HepG2 (cell line): ENCODE measurements around the gene MAP2K7. TPM values are rescaled to one million over a fixed set of nuclear protein-coding genes. Genes with fewer than 3 reads are reported as not detected.

ENCODE experiments used
- ATAC-seq: fragments of 200-7000 bp; cut with Tn5 transposase; 3 replicates; pipeline ENCODE4 v1.9.1; 2020; ENCODE audit warnings: mild to moderate bottlenecking, moderate library complexity
- BruUV-seq: library from RNA; stranded (reverse); fragments of 400-500 nt; replicated peaks from 2 replicates; lab custom pipeline; 2021; lab: Mats Ljungman, UMichigan
- CTCF ChIA-PET: fragments of 300-600 bp; formaldehyde crosslinking; extraction: SDS; loops from one replicate; lab custom pipeline; 2021; ENCODE audit warnings: low total read pairs, inconsistent platforms, low intra/inter-chr PET ratio; lab: Yijun Ruan, JAX
- POLR2A ChIA-PET: fragments of 350-600 bp; sonication (Branson Sonifier 250); formaldehyde crosslinking; loops from one replicate; lab custom pipeline; 2020; ENCODE audit warnings: antibody characterized with exemption, inconsistent platforms; lab: Yijun Ruan, JAX
- DNase-seq: peaks from one replicate; pipeline ENCODE4 v3.0.0-alpha.2; 2015; ENCODE audit warnings: low spot score
- FAIRE-seq: peaks from 3 replicates; lab custom pipeline; 2011; peaks lifted over from hg19 to GRCh38; lab: Jason Lieb, UNC
- H2AFZ ChIP-seq: one replicate; pipeline ENCODE4 v1.6.1; 2011; ENCODE audit warnings: low read length, inconsistent platforms
- H3K27ac ChIP-seq: fragments of 300-600 bp; 3 replicates; pipeline ENCODE4 v1.8.0; 2011; ENCODE audit warnings: mixed run types, mild to moderate bottlenecking, mixed read lengths, low read length, inconsistent platforms; ENCODE audit not compliant: insufficient read depth; ENCODE audit errors: extremely low read length
- H3K27me3 ChIP-seq, 2 experiments: fragments of 200-600 bp in 1 of 2; 2 replicates in 1 of 2; 3 replicates in 1 of 2; pipeline versions ENCODE4 v1.6.0 to v1.8.0; 2011; ENCODE audit warnings: low read length in 2 of 2, mild to moderate bottlenecking in 2 of 2, moderate library complexity in 2 of 2, inconsistent platforms in 1 of 2; ENCODE audit not compliant: insufficient read depth in 2 of 2, control insufficient read depth in 1 of 2
- H3K36me3 ChIP-seq, 2 experiments: fragments of 200-600 bp in 1 of 2; replicated peaks in 1 of 2; 2 replicates in 1 of 2; 3 replicates in 1 of 2; pipeline versions ENCODE4 v1.5.1 to v1.8.0; 2011; ENCODE audit warnings: low read length in 2 of 2, inconsistent platforms in 1 of 2; ENCODE audit not compliant: insufficient read depth in 2 of 2, control insufficient read depth in 1 of 2
- H3K4me1 ChIP-seq: 2 replicates; pipeline ENCODE4 v1.5.1; 2012; ENCODE audit warnings: low read length, inconsistent platforms; ENCODE audit not compliant: insufficient read depth
- H3K4me2 ChIP-seq: 2 replicates; pipeline ENCODE4 v1.6.0; 2011; ENCODE audit warnings: low read depth, low read length, inconsistent platforms
- H3K4me3 ChIP-seq, 3 experiments: fragments of 200-600 bp in 1 of 3; sonication (generic), shearing (Covaris generic) in 1 of 3; replicated peaks in 1 of 3; 2 replicates each; pipeline ENCODE4 v1.5.1; 2011 to 2016; ENCODE audit warnings: low read length in 3 of 3, inconsistent platforms in 2 of 3, low read depth in 2 of 3, mild to moderate bottlenecking in 2 of 3, control low read depth in 1 of 3, mixed read lengths in 1 of 3; ENCODE audit not compliant: insufficient read depth in 1 of 3
- H3K79me2 ChIP-seq: one replicate; pipeline ENCODE4 v1.6.1; 2011; ENCODE audit warnings: low read length, inconsistent platforms; ENCODE audit not compliant: insufficient read depth
- H3K9ac ChIP-seq: 2 replicates; pipeline ENCODE4 v1.6.0; 2011; ENCODE audit warnings: mild to moderate bottlenecking, low read depth, low read length, inconsistent platforms; ENCODE audit not compliant: insufficient read depth
- H3K9me3 ChIP-seq: 2 replicates; pipeline ENCODE4 v1.5.1; 2012; ENCODE audit warnings: mild to moderate bottlenecking, low read length
- H4K20me1 ChIP-seq: 2 replicates; pipeline ENCODE4 v1.6.0; 2011; ENCODE audit warnings: inconsistent platforms, mild to moderate bottlenecking, low read length, moderate library complexity; ENCODE audit not compliant: insufficient read depth
- CCDC6 ChIP-seq: sonication (generic); formaldehyde crosslinking; IDR thresholded peaks from 2 replicates; pipeline ENCODE4 v1.8.1; 2022; ENCODE audit warnings: mild to moderate bottlenecking, missing genetic modification reagents, moderate library complexity
- HNRNPL ChIP-seq: fragments of 200-400 bp; formaldehyde crosslinking; IDR thresholded peaks from 2 replicates; pipeline ENCODE4 v1.6.1; 2017; ENCODE audit warnings: mild to moderate bottlenecking, low read depth, low read length
- PHB2 ChIP-seq: fragments of 450-650 bp; IDR thresholded peaks from 2 replicates; pipeline ENCODE4 v1.6.1; 2018; ENCODE audit not compliant: partially characterized antibody
- SMC3 ChIP-seq: IDR thresholded peaks from 2 replicates; pipeline ENCODE4 v1.6.1; 2011; ENCODE audit warnings: low read length, improper control_type of control experiment
- TBL1XR1 ChIP-seq: fragments of 150-350 bp; IDR thresholded peaks from 2 replicates; pipeline ENCODE4 v1.6.1; 2014; ENCODE audit warnings: borderline replicate concordance, low read length; ENCODE audit not compliant: partially characterized antibody
- TBP ChIP-seq: sonication (generic); formaldehyde crosslinking; IDR thresholded peaks from 2 replicates; pipeline ENCODE4 v1.5.0; 2020; ENCODE audit warnings: missing genetic modification reagents
- TEAD3 ChIP-seq: optimal IDR thresholded peaks from 2 replicates; pipeline ENCODE3; 2016; ENCODE audit warnings: borderline replicate concordance
- ZNF713 ChIP-seq: sonication (generic); formaldehyde crosslinking; IDR thresholded peaks from 2 replicates; pipeline ENCODE4 v1.4.0; 2020; ENCODE audit warnings: mild to moderate bottlenecking, missing genetic modification reagents
- ZNF776 ChIP-seq: sonication (generic); formaldehyde crosslinking; IDR thresholded peaks from 2 replicates; pipeline ENCODE4 v1.4.0; 2020; ENCODE audit warnings: mild to moderate bottlenecking, missing genetic modification reagents
- ZNF790 ChIP-seq: sonication (generic); formaldehyde crosslinking; IDR thresholded peaks from 2 replicates; pipeline ENCODE4 v1.8.0; 2022; ENCODE audit warnings: missing genetic modification reagents, mild to moderate bottlenecking, borderline replicate concordance
- ZSCAN22 ChIP-seq: sonication (generic); formaldehyde crosslinking; IDR thresholded peaks from 2 replicates; pipeline ENCODE4 v1.4.0; 2020; ENCODE audit warnings: mild to moderate bottlenecking, missing genetic modification reagents
- ZSCAN29 ChIP-seq: sonication (generic); formaldehyde crosslinking; conservative IDR thresholded peaks from 2 replicates; pipeline ENCODE4 v1.4.0; 2020; ENCODE audit warnings: mild to moderate bottlenecking, missing genetic modification reagents
- WGBS: methylation state at CpG from one replicate; pipeline ENCODE4 v1.1.6; 2017; ENCODE audit warnings: low lambda C conversion rate; 5-methylcytosine and 5-hydroxymethylcytosine counted together
- in situ Hi-C: cut with HindIII; loops from 2 replicates; pipeline ENCODE4 v1.10.0; 2017; ENCODE audit warnings: low pct_unique_long_range_greater_than_20kb; ENCODE audit not compliant: extremely low pct_ligation_motif_present
- intact Hi-C: fragments of 100-400 bp; cut with micrococcal nuclease; formaldehyde crosslinking; loops from one replicate; pipeline ENCODE4 v1.10.0; 2022; ENCODE audit not compliant: unreplicated experiment
- polyA plus RNA-seq, 8 experiments: library from polyadenylated mRNA; depleted of rRNA in 3 of 8; stranded (reverse) in 7 of 8; unstranded in 1 of 8; fragments of >200 nt; fragmentation: Illumina TruSeq in 4 of 8; extraction: Trizol in 4 of 8; gene quantifications; 2 replicates each; pipeline versions ENCODE4 v1.2.1 to v1.2.3, GENCODE V29; 2011 to 2016; ENCODE audit warnings: low read depth in 4 of 8, missing spikeins in 1 of 8, mixed read lengths in 1 of 8; ENCODE audit not compliant: insufficient read depth in 1 of 8
- total RNA-seq, 5 experiments: library from RNA; depleted of rRNA; stranded (reverse); fragments of >200 nt; fragmentation: Illumina TruSeq; extraction: Trizol; gene quantifications; 2 replicates each; pipeline ENCODE4 v1.2.3, GENCODE V29; 2016; ENCODE audit warnings: low read depth in 1 of 5
- TF ChIP-seq, protein P1 (sequence below): sonication (generic); formaldehyde crosslinking; IDR thresholded peaks from 2 replicates; pipeline ENCODE4 v1.8.1; 2023; ENCODE audit warnings: mild to moderate bottlenecking, inconsistent platforms, moderate library complexity, missing genetic modification reagents, borderline replicate concordance
- TF ChIP-seq, protein P2 (sequence below): sonication (generic); formaldehyde crosslinking; IDR thresholded peaks from 2 replicates; pipeline ENCODE4 v1.5.0; 2020; ENCODE audit warnings: missing genetic modification reagents

The MAP2K7 gene
- total and polyA plus RNA-seq, 2 of the 13 experiments (the other 11 are each of a cell fraction or from before 2014, with no cell fraction given) = 9.0 to 10.8 TPM

DNA sequence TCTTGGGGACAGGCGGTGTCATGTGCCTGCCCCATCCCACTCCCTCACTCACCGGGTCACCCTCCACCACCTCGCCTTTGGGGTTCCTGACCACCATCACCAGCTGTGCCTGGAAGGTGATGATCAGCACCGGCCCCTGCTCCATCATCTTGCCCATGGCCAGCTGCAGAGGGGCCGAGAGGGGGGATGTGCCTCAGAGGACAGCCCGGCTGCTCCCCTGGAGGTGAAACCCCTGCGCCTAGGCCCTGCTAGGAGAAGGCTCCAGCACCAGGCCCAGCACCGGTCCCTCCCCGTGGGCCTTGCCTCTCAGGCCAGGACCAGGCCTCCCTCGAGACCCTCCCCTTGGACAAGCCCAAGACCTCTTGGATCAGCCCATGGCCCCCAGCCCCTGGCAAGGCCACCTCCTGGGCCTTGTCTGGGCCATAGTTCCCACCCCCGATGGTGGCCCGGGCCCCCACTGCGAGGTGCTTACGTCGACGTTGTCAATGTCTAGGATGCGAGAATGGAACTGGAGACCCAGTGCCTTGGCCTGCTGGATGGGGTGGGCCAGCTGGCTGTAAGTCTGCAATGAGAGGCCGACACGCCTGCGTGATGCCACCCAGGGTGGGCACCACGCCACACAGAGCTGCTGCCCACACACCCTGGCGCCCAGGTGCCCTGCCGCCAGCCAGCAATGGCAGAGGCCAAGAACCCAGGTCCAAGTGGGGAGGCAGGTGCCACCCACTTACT lies 24.1 kb downstream of the MAP2K7 start (continued):
- TF ChIP-seq, protein P1, sequence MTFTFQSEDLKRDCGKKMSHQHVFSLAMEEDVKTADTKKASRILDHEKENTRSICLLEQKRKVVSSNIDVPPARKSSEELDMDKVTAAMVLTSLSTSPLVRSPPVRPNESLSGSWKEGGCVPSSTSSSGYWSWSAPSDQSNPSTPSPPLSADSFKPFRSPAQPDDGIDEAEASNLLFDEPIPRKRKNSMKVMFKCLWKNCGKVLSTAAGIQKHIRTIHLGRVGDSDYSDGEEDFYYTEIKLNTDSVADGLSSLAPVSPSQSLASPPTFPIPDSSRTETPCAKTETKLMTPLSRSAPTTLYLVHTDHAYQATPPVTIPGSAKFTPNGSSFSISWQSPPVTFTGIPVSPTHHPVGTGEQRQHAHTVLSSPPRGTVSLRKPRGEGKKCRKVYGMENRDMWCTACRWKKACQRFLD (CRISPR knock-in tag) = no peak
- TF ChIP-seq HNRNPL (0 out of 2 replicates have a peak, but pooled peaks have one; percentile 55), TEAD3 (no peak), ZNF776 (CRISPR knock-in tag) (no peak), TBP (CRISPR knock-in tag) (no peak), ZSCAN29 (CRISPR knock-in tag) (no peak), ZSCAN22 (CRISPR knock-in tag) (no peak), SMC3 (no peak)

DNA sequence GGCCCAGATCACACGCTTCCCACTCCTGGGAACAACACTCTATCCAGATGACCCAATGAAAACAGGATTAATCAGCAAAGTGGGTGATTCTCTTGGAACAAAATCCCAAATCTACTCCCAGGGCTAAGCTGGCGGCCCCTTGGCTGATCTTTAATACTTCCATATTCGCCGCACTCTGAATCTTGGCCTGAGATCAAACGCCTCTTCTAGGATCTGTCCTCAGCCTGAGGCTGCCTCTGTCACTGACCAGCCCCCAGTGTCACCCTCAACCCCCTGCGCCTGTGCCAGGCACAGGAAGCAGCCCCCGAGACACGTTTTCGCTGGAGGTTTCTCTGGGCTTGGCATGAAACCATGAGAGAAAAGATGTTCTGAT lies 24.6 kb downstream of the MAP2K7 start:
- Histone ChIP-seq H3K4me3 (no peak overlapping the region), H4K20me1 (no peaks in the 10 kb centered on the region), H3K4me2 (no peak overlapping the region), H3K27me3 (no peaks in the 10 kb centered on the region), H3K36me3 (peaks cover 17 to 30% of the 10 kb centered on the region in 2 experiments; a peak in 4 of 5 replicates), H3K27ac (no peak overlapping the region), H3K79me2 (no peaks in the 10 kb centered on the region), H2AFZ (no peak overlapping the region), H3K9ac (no peak overlapping the region), H3K9me3 (no peaks in the 10 kb centered on the region), H3K4me1 (no peaks in the 10 kb centered on the region)
- ChIA-PET CTCF (no interaction called here), POLR2A (interaction anchor here (1.3 to 5.2 kb wide), 3 partner anchors 8 to 97 kb away, joined by 3 to 57 read pairs (median 34); partner anchors contain the start of genes SNAPC2 and TIMM44)
- BruUV-seq = no TSS peak
- intact Hi-C loops (no loop called here), in situ Hi-C loops (no loop called here)
- no peak for FAIRE-seq
- ATAC-seq = no peak
- no peak for TF ChIP-seq CCDC6 (CRISPR knock-in tag)
- no peak for TF ChIP-seq TBL1XR1
- TF ChIP-seq ZNF713 = no peak
- no peak for TF ChIP-seq ZNF790
- TF ChIP-seq, protein P2, sequence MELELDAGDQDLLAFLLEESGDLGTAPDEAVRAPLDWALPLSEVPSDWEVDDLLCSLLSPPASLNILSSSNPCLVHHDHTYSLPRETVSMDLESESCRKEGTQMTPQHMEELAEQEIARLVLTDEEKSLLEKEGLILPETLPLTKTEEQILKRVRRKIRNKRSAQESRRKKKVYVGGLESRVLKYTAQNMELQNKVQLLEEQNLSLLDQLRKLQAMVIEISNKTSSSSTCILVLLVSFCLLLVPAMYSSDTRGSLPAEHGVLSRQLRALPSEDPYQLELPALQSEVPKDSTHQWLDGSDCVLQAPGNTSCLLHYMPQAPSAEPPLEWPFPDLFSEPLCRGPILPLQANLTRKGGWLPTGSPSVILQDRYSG (CRISPR knock-in tag) = no peak
- no peak for TF ChIP-seq PHB2
- no peak for DNase-seq
- 96% methylated on average over 9 of the region's 9 CpGs for WGBS
